Astrocyte of the spinal cord (primary cell): ENCODE results near the gene TMEM115.

Source experiments
- DNase-seq: peaks from one replicate; pipeline ENCODE4 v3.0.0; 2011; ENCODE audit warnings: low read depth, low spot score
- H3K4me3 ChIP-seq: 2 replicates; pipeline ENCODE4 v1.5.1; 2011; ENCODE audit warnings: low read depth, mild to moderate bottlenecking, low read length, moderate library complexity
- CTCF ChIP-seq: IDR thresholded peaks from 2 replicates; pipeline ENCODE4 v1.5.1; 2012; ENCODE audit warnings: low read depth, mild to moderate bottlenecking, low read length, inconsistent platforms
- in situ Hi-C: cut with HindIII; loops from 2 replicates; pipeline ENCODE4 v1.10.0; 2017; ENCODE audit warnings: low sequenced_read_pairs

TMEM115 gene

DNA sequence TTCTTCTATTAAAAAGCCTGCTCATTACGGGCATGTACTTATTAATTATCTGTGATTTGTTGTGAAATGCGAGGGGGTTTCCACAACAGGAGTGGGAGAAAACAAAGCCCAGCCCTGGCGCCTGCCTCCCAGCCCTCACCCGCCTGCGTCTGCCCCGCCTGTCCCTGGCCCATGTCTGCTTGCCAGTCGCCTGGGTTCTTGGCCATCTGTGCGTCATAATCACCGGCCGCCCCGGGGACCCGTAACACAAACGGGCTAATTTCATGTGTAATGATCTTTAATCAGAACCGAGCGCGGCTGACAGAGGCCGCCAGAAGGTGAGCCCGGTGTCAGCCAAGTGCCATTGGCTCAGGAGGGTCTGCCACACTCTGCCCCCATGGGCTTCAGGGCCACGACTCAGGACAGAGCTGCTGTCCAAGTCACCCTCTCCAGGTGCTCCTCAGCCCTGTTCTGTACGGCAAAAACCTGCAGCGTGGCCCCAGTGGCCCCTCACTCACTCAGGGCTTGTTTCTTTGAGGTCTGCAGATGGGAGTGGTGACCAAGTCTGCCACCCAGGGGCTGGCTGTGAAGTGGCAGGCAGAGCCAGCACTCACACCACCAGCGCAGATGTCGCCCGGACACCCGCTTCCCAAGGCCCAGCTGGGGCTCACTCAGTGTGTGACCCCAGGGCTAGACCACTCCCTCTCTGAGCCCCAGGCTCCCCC lies 28.8 kb upstream of the TMEM115 start:
- in situ Hi-C loops = no loop called here
- no peak overlapping the region for H3K4me3 ChIP-seq
- DNase-seq = no peak
- TF ChIP-seq CTCF = peak; percentile 49

DNA sequence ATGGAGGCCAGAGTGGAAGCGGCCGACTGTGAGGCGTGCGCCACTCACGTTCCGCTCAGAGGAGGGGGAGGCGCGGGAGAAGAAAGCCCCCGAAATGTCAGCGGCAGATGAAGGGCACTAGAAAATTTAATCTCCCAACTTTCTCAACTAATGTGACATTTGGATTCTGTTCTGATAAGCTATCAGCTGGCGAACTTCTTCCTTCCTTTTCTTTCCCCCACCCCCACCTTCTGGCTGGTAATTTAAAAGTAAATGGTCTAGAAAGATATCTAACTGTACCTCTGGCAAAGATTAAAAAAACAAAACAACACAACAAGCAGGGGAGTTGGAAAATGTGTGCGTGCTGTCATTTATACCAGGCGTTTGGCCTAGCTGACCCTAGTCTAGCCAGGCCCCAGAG lies 26.4 kb upstream of the TMEM115 start:
- DNase-seq = no peak
- TF ChIP-seq CTCF = no peak
- in situ Hi-C loops = no loop called here
- H3K4me3 ChIP-seq = no peak overlapping the region

DNA sequence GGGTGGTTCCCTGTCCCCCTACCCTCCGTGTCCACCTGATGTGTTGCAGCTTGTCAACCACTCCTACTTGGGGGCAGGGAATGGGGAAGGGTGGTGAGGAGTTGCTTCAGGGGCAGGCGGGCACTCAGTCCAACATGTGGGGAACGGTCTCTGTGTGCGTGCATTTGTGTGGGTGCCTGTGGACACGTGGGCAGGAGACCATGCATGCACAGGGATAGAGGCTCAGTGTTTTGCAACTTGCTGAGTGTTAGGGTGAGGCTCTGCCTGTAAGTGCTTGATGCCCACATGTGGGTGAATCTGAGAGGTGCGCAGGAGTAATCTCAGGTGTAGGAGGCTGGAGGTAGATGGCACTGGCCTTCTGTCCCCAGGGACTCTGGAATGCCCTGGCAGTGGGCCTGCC lies 24.4 kb upstream of the TMEM115 start:
- DNase-seq = no peak
- in situ Hi-C loops = no loop called here
- no peak for TF ChIP-seq CTCF
- H3K4me3 ChIP-seq = no peak overlapping the region

- no peak overlapping the region for H3K4me3 ChIP-seq
- TF ChIP-seq CTCF = no peak
- no peak for DNase-seq
- in situ Hi-C loops = no loop called here
Measured at GRCh38 chr3:50382722-50383121, 23.4 kb upstream of the TMEM115 start.

GRCh38 chr3:50381383-50381782 lies 22.1 kb upstream of the TMEM115 start:
- in situ Hi-C loops = no loop called here
- TF ChIP-seq CTCF = no peak
- DNase-seq = no peak
- H3K4me3 ChIP-seq = no peak overlapping the region

DNA sequence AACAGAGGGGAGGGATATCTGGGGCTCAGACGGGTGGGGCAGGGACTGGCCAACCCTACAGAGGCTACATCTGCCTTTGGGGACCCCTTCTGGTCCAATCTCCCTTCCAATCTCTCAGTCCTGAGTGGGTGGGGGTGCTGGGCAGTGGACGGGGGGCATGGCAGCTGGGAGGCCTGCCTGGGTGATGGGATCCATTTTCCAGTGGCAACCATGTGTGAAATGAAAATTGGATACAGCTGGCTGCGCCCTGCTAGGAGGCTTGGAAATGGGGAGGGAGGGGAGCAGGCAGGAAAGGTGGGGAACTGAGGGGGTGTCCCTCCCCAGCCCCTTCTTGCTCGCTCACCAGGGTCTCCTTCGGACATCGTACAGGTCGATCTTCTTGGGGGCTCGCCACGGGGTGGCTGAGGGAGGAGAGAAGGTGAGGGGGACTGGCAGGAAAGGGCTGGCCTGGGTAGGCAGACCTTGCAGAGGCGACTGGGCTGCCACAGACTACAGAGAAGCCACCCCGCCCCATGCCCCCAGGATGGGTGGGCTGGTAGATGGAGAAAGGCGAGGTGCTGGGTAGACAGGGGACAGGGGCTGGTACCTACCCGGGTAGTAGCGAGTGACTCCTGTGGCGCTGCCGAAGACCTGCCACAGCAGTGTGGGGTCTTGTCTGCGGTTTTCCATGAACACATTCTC lies 21.2 kb upstream of the TMEM115 start:
- H3K4me3 ChIP-seq = no peak overlapping the region
- no peak for DNase-seq
- no peak for TF ChIP-seq CTCF
- in situ Hi-C loops = no loop called here
